Duodenal mucosa (tissue), 2 donors: ENCODE results near the gene AKAP13.

Source experiments
- H3K27ac ChIP-seq: one replicate; pipeline ENCODE4 v1.7.0; 2013; ENCODE audit warnings: low read depth, low read length
- H3K27me3 ChIP-seq, 2 donors: one replicate each; pipeline ENCODE4 v1.7.0; 2013; ENCODE audit warnings: low read length in 2 of 2, control low read depth in 1 of 2; ENCODE audit not compliant: insufficient read depth in 2 of 2, control insufficient read depth in 1 of 2
- H3K36me3 ChIP-seq, 2 donors: one replicate each; pipeline ENCODE4 v1.7.0; 2013; ENCODE audit warnings: low read length in 2 of 2, control low read depth in 1 of 2; ENCODE audit not compliant: insufficient read depth in 2 of 2, control insufficient read depth in 1 of 2
- H3K4me1 ChIP-seq, 2 donors: one replicate each; pipeline ENCODE4 v1.7.0; 2013; ENCODE audit warnings: low read length in 2 of 2, control low read depth in 1 of 2; ENCODE audit not compliant: insufficient read depth in 2 of 2, control insufficient read depth in 1 of 2
- H3K4me3 ChIP-seq, 2 donors: one replicate each; pipeline ENCODE4 v1.7.0; 2013; ENCODE audit warnings: low read length in 2 of 2, low read depth in 1 of 2
- H3K9ac ChIP-seq, 2 donors: one replicate each; pipeline ENCODE4 v1.7.0; 2013; ENCODE audit warnings: low read length in 2 of 2, low read depth in 1 of 2
- H3K9me3 ChIP-seq, 2 donors: one replicate each; pipeline ENCODE4 v1.7.0; 2013; ENCODE audit warnings: low read length in 2 of 2, control low read depth in 1 of 2; ENCODE audit not compliant: control insufficient read depth in 1 of 2

AKAP13 gene

GRCh38 chr15:85758655-85758978, 378.2 kb downstream of the AKAP13 start:
- Histone ChIP-seq H3K4me1 (no peaks in the 10 kb centered on the region), H3K9ac (no peak overlapping the region), H3K36me3 (peaks cover 4 to 24% of the 10 kb centered on the region in 2 donors), H3K9me3 (no peaks in the 10 kb centered on the region), H3K4me3 (no peak overlapping the region), H3K27ac (no peak overlapping the region), H3K27me3 (no peaks in the 10 kb centered on the region)

- H3K4me1 ChIP-seq = no peaks in the 10 kb centered on the region
- H3K27ac ChIP-seq = no peak overlapping the region
- H3K36me3 ChIP-seq = peaks cover 4 to 31% of the 10 kb centered on the region in 2 donors
These were observed 379.0 kb downstream of the AKAP13 start for GRCh38 chr15:85759376-85759775.

GRCh38 chr15:85760049-85760448, 379.6 kb downstream of the AKAP13 start:
- no peak overlapping the region for H3K4me3 ChIP-seq
- H3K9ac ChIP-seq = no peak overlapping the region
- no peaks in the 10 kb centered on the region for H3K9me3 ChIP-seq
- no peaks in the 10 kb centered on the region for H3K4me1 ChIP-seq
- H3K27me3 ChIP-seq = no peaks in the 10 kb centered on the region
- no peak overlapping the region for H3K27ac ChIP-seq
- H3K36me3 ChIP-seq = peaks cover 4 to 37% of the 10 kb centered on the region in 2 donors

More at GRCh38 chr15:85759376-85759775, 379.0 kb downstream of the AKAP13 start:
- Histone ChIP-seq H3K9me3 (no peaks in the 10 kb centered on the region), H3K27me3 (no peaks in the 10 kb centered on the region), H3K9ac (no peak overlapping the region), H3K4me3 (no peak overlapping the region)

- Histone ChIP-seq H3K4me3 (no peak overlapping the region), H3K27ac (no peak overlapping the region), H3K9ac (no peak overlapping the region), H3K4me1 (no peaks in the 10 kb centered on the region), H3K36me3 (peaks cover 4 to 33% of the 10 kb centered on the region in 2 donors), H3K9me3 (no peaks in the 10 kb centered on the region), H3K27me3 (no peaks in the 10 kb centered on the region)
These were observed 380.3 kb downstream of the AKAP13 start for GRCh38 chr15:85760531-85761371.

- Histone ChIP-seq H3K36me3 (peaks cover 4 to 33% of the 10 kb centered on the region in 2 donors), H3K4me1 (no peaks in the 10 kb centered on the region), H3K9me3 (no peaks in the 10 kb centered on the region), H3K4me3 (no peak overlapping the region), H3K27me3 (no peaks in the 10 kb centered on the region), H3K27ac (no peak overlapping the region), H3K9ac (no peak overlapping the region)
These were observed 381.2 kb downstream of the AKAP13 start for GRCh38 chr15:85761635-85762034.

GRCh38 chr15:85762039-85762755, 381.8 kb downstream of the AKAP13 start:
- H3K4me1 ChIP-seq = no peaks in the 10 kb centered on the region
- no peak overlapping the region for H3K27ac ChIP-seq

GRCh38 chr15:85762756-85763127, 382.3 kb downstream of the AKAP13 start:
- no peak overlapping the region for H3K27ac ChIP-seq
- no peaks in the 10 kb centered on the region for H3K9me3 ChIP-seq
- peaks cover 4 to 30% of the 10 kb centered on the region in 2 donors for H3K36me3 ChIP-seq
- H3K4me1 ChIP-seq = no peaks in the 10 kb centered on the region
- no peaks in the 10 kb centered on the region for H3K27me3 ChIP-seq
- H3K9ac ChIP-seq = no peak overlapping the region
- H3K4me3 ChIP-seq = no peak overlapping the region

More at GRCh38 chr15:85762039-85762755, 381.8 kb downstream of the AKAP13 start:
- H3K36me3 ChIP-seq = peaks cover 4 to 33% of the 10 kb centered on the region in 2 donors
- no peaks in the 10 kb centered on the region for H3K9me3 ChIP-seq
- no peaks in the 10 kb centered on the region for H3K27me3 ChIP-seq
- H3K4me3 ChIP-seq = no peak overlapping the region
- no peak overlapping the region for H3K9ac ChIP-seq

- Histone ChIP-seq H3K36me3 (peaks cover 4 to 30% of the 10 kb centered on the region in 2 donors), H3K27me3 (no peaks in the 10 kb centered on the region), H3K27ac (no peak overlapping the region), H3K9me3 (no peaks in the 10 kb centered on the region), H3K4me1 (no peaks in the 10 kb centered on the region), H3K4me3 (no peak overlapping the region), H3K9ac (no peak overlapping the region)
These were observed 382.8 kb downstream of the AKAP13 start for GRCh38 chr15:85763157-85763556.

GRCh38 chr15:85763673-85764633, 383.6 kb downstream of the AKAP13 start:
- Histone ChIP-seq H3K9ac (no peak overlapping the region), H3K36me3 (peaks cover 4 to 32% of the 10 kb centered on the region in 2 donors), H3K27me3 (no peaks in the 10 kb centered on the region), H3K9me3 (no peaks in the 10 kb centered on the region), H3K27ac (no peak overlapping the region), H3K4me3 (no peak overlapping the region), H3K4me1 (no peaks in the 10 kb centered on the region)
